Stimulated activated naive B cell treated with anti-CD40 and anti-IgM and Interleukin-4, amounts not matched to agents 10 μg/mL and 1 μg/mL and 100 μg/mL, for 72 hours (primary cell): Measurements from ENCODE around the gene PSKH1.
"Not testable (repeated sequence)": the region's sequence is repeated elsewhere in the genome, so short reads cannot be mapped to it uniquely, and the experiment has no call there.

ENCODE experiments used
- ATAC-seq, 2 donors: fragments of 150-1000 bp; cut with Tn5 transposase; replicated peaks; 2 replicates each; pipeline ENCODE4 v1.10.0; 2021; ENCODE audit warnings: moderate library complexity in 1 of 2
- DNase-seq: peaks from one replicate; pipeline ENCODE4 v3.0.0; 2021
- H3K27ac Mint-ChIP-seq: one replicate; pipeline ENCODE4 v1.8.0; 2022; ENCODE audit warnings: mild to moderate bottlenecking, mixed read lengths
- H3K27me3 Mint-ChIP-seq, 2 donors: one replicate each; pipeline ENCODE4 v1.8.0; 2022; ENCODE audit warnings: mixed read lengths in 2 of 2
- H3K36me3 Mint-ChIP-seq, 2 donors: one replicate each; pipeline ENCODE4 v1.8.0; 2022; ENCODE audit warnings: mixed read lengths in 2 of 2, mild to moderate bottlenecking in 1 of 2
- H3K4me1 Mint-ChIP-seq, 2 donors: one replicate each; pipeline ENCODE4 v1.8.0; 2022; ENCODE audit warnings: mixed read lengths in 2 of 2, mild to moderate bottlenecking in 1 of 2
- H3K4me3 Mint-ChIP-seq, 2 donors: one replicate each; pipeline ENCODE4 v1.8.0; 2022; ENCODE audit warnings: mild to moderate bottlenecking in 2 of 2, mixed read lengths in 2 of 2, moderate library complexity in 1 of 2
- H3K9me3 Mint-ChIP-seq, 2 donors: one replicate each; pipeline ENCODE4 v1.8.0; 2022; ENCODE audit warnings: mixed read lengths in 2 of 2, mild to moderate bottlenecking in 1 of 2

PSKH1 gene

GRCh38 chr16:67885976-67886375, 7.1 kb upstream of the PSKH1 start:
- DNase-seq, result no peak
- Mint-ChIP-seq H3K36me3 (peaks cover 33 to 38% of the 10 kb centered on the region in 2 donors), H3K4me3 (no peak overlapping the region), H3K4me1 (peaks cover 4 to 14% of the 10 kb centered on the region in 2 donors), H3K27me3 (no peaks in the 10 kb centered on the region), H3K9me3 (no peaks in the 10 kb centered on the region), H3K27ac (no peak overlapping the region)
- no peak for ATAC-seq

- Mint-ChIP-seq H3K4me1 (peaks cover 4 to 14% of the 10 kb centered on the region in 2 donors), H3K9me3 (no peaks in the 10 kb centered on the region), H3K27me3 (no peaks in the 10 kb centered on the region), H3K36me3 (peaks cover 29 to 34% of the 10 kb centered on the region in 2 donors), H3K27ac (no peak overlapping the region), H3K4me3 (no peak overlapping the region)
- DNase-seq, result no peak
- ATAC-seq, result no peak
Observed at GRCh38 chr16:67886387-67886786, 6.7 kb upstream of the PSKH1 start.

- ATAC-seq (no peak), DNase-seq (no peak)
- no peak overlapping the region for H3K4me3 Mint-ChIP-seq
- H3K36me3 Mint-ChIP-seq, result peaks cover 13 to 18% of the 10 kb centered on the region in 2 donors
- H3K4me1 Mint-ChIP-seq, result peaks cover 3 to 11% of the 10 kb centered on the region in 2 donors
- H3K27ac Mint-ChIP-seq, result no peak overlapping the region
- no peaks in the 10 kb centered on the region for H3K27me3 Mint-ChIP-seq
- H3K9me3 Mint-ChIP-seq, result no peaks in the 10 kb centered on the region
Observed at GRCh38 chr16:67888331-67888730, 4.7 kb upstream of the PSKH1 start.

GRCh38 chr16:67892375-67892774, 679 bp upstream of the PSKH1 start:
- Mint-ChIP-seq H3K27me3 (no peaks in the 10 kb centered on the region), H3K4me1 (peaks cover 17 to 20% of the 10 kb centered on the region in 2 donors), H3K27ac (peak overlapping the region; percentile 62), H3K9me3 (no peaks in the 10 kb centered on the region), H3K4me3 (peak overlapping the region; percentile 91 to 95), H3K36me3 (peaks cover 0 to 3% of the 10 kb centered on the region in 2 donors)
- ATAC-seq (no peak), DNase-seq (no peak)

GRCh38 chr16:67893743-67894399, 817 bp downstream of the PSKH1 start:
- no peaks in the 10 kb centered on the region for H3K9me3 Mint-ChIP-seq
- H3K36me3 Mint-ChIP-seq, result peaks cover 0 to 3% of the 10 kb centered on the region in 2 donors
- DNase-seq (no peak), ATAC-seq (no peak)
- no peaks in the 10 kb centered on the region for H3K27me3 Mint-ChIP-seq
- H3K27ac Mint-ChIP-seq, result peak overlapping the region; percentile 98
- peak overlapping the region; percentile 91 to 95 for H3K4me3 Mint-ChIP-seq
- peaks cover 18 to 24% of the 10 kb centered on the region in 2 donors for H3K4me1 Mint-ChIP-seq

GRCh38 chr16:67897231-67897630, 4.2 kb downstream of the PSKH1 start:
- no peak for ATAC-seq
- Mint-ChIP-seq H3K9me3 (no peaks in the 10 kb centered on the region), H3K27me3 (no peaks in the 10 kb centered on the region), H3K4me1 (peaks cover 26 to 39% of the 10 kb centered on the region in 2 donors), H3K36me3 (peaks cover 3% of the 10 kb centered on the region in 2 donors), H3K27ac (no peak overlapping the region), H3K4me3 (no peak overlapping the region)
- DNase-seq, result no peak

- Mint-ChIP-seq H3K4me1 (peaks cover 15 to 30% of the 10 kb centered on the region in 2 donors), H3K27ac (no peak overlapping the region), H3K27me3 (no peaks in the 10 kb centered on the region), H3K4me3 (no peak overlapping the region), H3K36me3 (peaks cover 15 to 16% of the 10 kb centered on the region in 2 donors), H3K9me3 (no peaks in the 10 kb centered on the region)
- DNase-seq (no peak), ATAC-seq (no peak)
Observed at GRCh38 chr16:67901734-67902133, 8.7 kb downstream of the PSKH1 start.

- ATAC-seq (no peak), DNase-seq (no peak)
- peaks cover 14 to 23% of the 10 kb centered on the region in 2 donors for H3K4me1 Mint-ChIP-seq
- no peak overlapping the region for H3K27ac Mint-ChIP-seq
- H3K27me3 Mint-ChIP-seq, result no peaks in the 10 kb centered on the region
- no peak overlapping the region for H3K4me3 Mint-ChIP-seq
- peaks cover 15 to 18% of the 10 kb centered on the region in 2 donors for H3K36me3 Mint-ChIP-seq
- H3K9me3 Mint-ChIP-seq, result no peaks in the 10 kb centered on the region
Observed at GRCh38 chr16:67902831-67903230, 9.8 kb downstream of the PSKH1 start.

- ATAC-seq (no peak), DNase-seq (no peak)
- Mint-ChIP-seq H3K36me3 (peaks cover 25 to 44% of the 10 kb centered on the region in 2 donors), H3K4me3 (no peak overlapping the region), H3K4me1 (peaks cover 10 to 20% of the 10 kb centered on the region in 2 donors), H3K27ac (peak overlapping the region; percentile 68), H3K27me3 (no peaks in the 10 kb centered on the region), H3K9me3 (no peaks in the 10 kb centered on the region)
Observed at GRCh38 chr16:67907397-67908180, 14.5 kb downstream of the PSKH1 start.

- Mint-ChIP-seq H3K36me3 (peaks cover 19 to 40% of the 10 kb centered on the region in 2 donors), H3K27me3 (no peaks in the 10 kb centered on the region), H3K4me3 (no peak overlapping the region), H3K9me3 (no peaks in the 10 kb centered on the region), H3K27ac (peak overlapping the region; percentile 15), H3K4me1 (peaks cover 11 to 20% of the 10 kb centered on the region in 2 donors)
- ATAC-seq, result no peak
- no peak for DNase-seq
Observed at GRCh38 chr16:67909056-67909742, 16.1 kb downstream of the PSKH1 start.

- Mint-ChIP-seq H3K4me3 (no peak overlapping the region), H3K27me3 (no peaks in the 10 kb centered on the region), H3K4me1 (peaks cover 14 to 16% of the 10 kb centered on the region in 2 donors), H3K36me3 (peaks cover 21 to 43% of the 10 kb centered on the region in 2 donors), H3K27ac (no peak overlapping the region), H3K9me3 (no peaks in the 10 kb centered on the region)
- no peak for DNase-seq
- ATAC-seq, result peak; percentile 57 to 65
Observed at GRCh38 chr16:67910158-67910557, 17.1 kb downstream of the PSKH1 start.

GRCh38 chr16:67914758-67915495, 21.9 kb downstream of the PSKH1 start:
- DNase-seq, result no peak
- no peak for ATAC-seq
- H3K36me3 Mint-ChIP-seq, result peaks cover 22 to 42% of the 10 kb centered on the region in 2 donors
- H3K4me3 Mint-ChIP-seq, result no peak overlapping the region
- no peaks in the 10 kb centered on the region for H3K9me3 Mint-ChIP-seq
- H3K27me3 Mint-ChIP-seq, result no peaks in the 10 kb centered on the region
- peaks cover 20 to 24% of the 10 kb centered on the region in 2 donors for H3K4me1 Mint-ChIP-seq
- H3K27ac Mint-ChIP-seq, result no peak overlapping the region

GRCh38 chr16:67915496-67915769, 22.4 kb downstream of the PSKH1 start:
- not testable (repeated sequence) for ATAC-seq, H3K4me3 Mint-ChIP-seq, H3K9me3 Mint-ChIP-seq, DNase-seq, H3K27me3 Mint-ChIP-seq, H3K27ac Mint-ChIP-seq
- peaks cover 19 to 20% of the 10 kb centered on the region in 2 donors for H3K4me1 Mint-ChIP-seq
- peaks cover 21 to 41% of the 10 kb centered on the region in 2 donors for H3K36me3 Mint-ChIP-seq
